ENCODE measurements around the gene TSHZ2.

DNA sequence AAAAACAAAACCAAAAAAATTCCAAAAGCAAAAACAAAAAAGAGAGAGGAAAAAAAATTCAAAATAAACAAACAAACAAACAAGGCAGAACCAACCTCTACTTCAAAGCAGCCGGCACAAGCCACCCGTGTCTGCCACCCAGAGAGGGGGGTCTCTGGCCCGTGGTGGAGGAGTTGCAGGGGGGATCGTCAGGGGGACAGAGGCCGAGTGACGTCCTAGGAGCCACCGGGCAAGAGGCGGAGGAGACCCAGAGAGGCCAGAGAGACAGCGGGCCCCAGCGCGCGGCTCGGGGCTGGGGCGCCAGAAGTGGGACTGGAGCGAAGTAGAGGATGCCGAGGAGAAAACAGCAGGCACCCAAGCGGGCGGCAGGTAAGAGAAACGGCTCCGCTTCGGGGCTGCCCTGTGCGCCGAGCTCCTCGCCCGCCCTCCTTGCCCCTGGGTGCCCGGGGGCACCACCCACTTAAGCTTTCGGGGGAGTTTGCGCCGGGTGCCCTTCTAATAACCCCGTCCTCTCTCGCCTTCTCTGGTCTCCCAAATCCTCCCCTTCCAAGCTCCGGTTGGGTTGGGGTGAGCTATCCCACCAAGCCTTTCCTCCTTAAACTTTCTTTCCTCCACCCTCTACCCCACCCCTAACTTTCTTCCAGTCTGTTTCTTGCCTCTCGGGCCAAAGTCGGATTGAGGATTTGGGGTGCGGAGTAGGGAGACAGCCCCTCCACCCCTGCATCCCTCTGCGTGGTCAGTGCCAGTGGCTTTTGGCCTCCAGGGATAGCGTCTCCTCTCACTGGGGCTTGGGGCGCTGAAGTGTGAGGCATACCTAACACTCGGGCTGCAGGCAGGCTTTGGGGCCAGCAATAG lies 1.0 kb downstream of the TSHZ2 start:
- no peak for TF ChIP-seq CTCF (conservative IDR thresholded peaks at IDR 0.05)
- no peak for TF ChIP-seq ZFX (IDR thresholded peaks at IDR 0.05)

All from C4-2B (cell line).